ENCODE measurements around the gene LRP1B. TPM values are rescaled to one million over a fixed set of nuclear protein-coding genes. Genes with fewer than 3 reads are reported as not detected.
"Not testable (repeated sequence)": the region's sequence is repeated elsewhere in the genome, so short reads cannot be mapped to it uniquely, and the experiment has no call there.

LRP1B gene
- polyA plus RNA-seq, 1 donor: 1.1 TPM

DNA sequence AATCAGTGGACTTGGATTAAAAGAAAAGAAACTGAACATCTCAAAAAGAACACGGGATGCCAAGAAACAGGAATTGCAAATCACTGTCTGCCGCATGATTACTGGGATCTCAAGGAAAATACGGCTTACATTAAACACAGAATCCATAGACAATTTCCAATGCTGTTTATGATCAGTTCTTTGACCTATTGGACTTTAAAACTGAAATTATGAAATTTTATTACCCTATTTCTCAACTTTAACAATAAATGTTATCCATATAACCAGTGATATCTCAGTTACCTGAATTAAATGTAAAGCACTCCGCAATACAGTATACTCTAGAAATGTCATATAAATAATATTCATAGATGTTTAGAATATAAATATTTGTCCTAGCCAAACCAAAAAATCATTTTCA, 1793.8 kb downstream of the LRP1B start:
- no peak for DNase-seq

DNA sequence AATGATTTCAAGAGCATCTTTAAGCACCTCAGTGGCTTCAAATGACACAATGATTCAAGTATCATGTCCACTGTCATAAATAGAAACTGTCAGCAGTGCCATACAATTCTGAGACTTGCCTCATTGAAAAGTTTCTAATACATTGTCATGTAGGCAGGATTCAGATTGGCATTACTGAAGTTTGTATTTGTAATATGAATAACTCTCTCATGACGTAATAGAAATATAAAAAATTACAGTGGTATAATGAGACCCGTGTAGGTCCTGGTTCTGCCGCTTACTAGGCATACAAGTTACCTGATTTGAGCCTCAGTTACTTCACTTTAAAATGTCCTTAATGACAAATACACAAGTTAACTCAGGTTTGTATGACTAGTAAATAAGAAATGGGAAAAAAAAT, 1814.5 kb downstream of the LRP1B start:
- DNase-seq: no peak

- DNase-seq: no peak
Measured at GRCh38 chr2:140311905-140312304, 1818.9 kb downstream of the LRP1B start.

GRCh38 chr2:140308706-140309105, 1822.1 kb downstream of the LRP1B start:
- no peak for DNase-seq

DNA sequence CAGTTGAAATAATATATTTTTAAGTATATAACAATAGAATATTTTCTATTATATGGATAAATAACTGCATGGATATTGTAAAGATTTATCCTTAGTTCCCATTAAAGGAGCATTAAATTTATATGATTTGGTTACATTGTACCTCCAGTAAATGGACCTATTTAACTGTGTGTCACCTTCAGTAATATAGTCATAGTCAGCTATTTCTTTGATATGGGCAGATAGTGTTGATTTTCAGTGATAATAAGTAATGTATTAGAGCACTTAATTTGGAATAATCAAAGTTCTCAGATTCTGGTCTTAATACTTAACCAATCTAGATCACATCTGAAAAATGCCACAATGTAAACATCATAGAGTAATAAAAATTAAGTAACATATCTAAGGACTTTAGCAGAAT, 1823.3 kb downstream of the LRP1B start:
- no peak for DNase-seq

GRCh38 chr2:140295767-140296166, 1835.0 kb downstream of the LRP1B start:
- no peak for DNase-seq

- no peak for DNase-seq
Measured at GRCh38 chr2:140288726-140289125, 1842.1 kb downstream of the LRP1B start.

GRCh38 chr2:140288213-140288612, 1842.6 kb downstream of the LRP1B start:
- no peak for DNase-seq

- DNase-seq: no peak
Measured at GRCh38 chr2:140286377-140286776, 1844.4 kb downstream of the LRP1B start.

- not testable (repeated sequence) for DNase-seq
Measured at GRCh38 chr2:140277344-140277743, 1853.5 kb downstream of the LRP1B start.

DNA sequence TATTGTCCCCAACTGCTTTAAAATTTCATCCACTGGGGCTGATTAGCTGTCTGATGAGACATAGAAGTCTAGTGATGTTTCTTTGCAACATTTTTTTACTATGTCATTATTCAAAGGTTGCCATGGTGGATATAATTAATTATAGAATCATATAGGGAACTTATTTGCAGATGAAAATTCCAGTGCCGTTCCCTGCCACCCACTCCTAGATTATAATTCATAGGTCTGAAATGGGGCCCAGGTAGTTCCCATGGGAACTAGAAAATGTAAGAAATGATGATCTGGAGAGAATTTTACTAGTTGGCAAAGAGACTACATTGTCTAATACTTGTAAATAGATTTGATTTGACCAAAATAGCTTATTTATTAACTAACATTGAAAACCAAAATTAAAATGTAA, 1854.2 kb downstream of the LRP1B start:
- no peak for DNase-seq

DNA sequence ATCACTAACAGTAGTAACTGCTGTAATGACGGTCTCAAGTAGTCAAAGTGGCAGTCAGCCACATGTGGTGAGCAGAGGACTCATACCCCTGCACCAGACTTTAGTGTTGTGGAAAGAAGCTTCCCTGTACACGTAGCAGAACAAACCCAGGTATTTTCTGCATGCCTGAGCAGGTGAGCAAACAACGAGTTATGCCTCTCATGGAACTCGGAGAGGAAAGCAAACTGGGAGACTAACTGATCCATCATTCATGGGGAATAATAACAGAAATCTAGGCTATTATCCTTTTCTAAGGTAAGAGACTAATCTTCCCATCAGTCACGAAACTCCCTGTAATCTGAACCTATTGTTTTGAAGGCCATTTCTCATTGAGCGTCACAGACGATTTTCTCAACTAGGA, 1855.4 kb downstream of the LRP1B start:
- no peak for DNase-seq

DNA sequence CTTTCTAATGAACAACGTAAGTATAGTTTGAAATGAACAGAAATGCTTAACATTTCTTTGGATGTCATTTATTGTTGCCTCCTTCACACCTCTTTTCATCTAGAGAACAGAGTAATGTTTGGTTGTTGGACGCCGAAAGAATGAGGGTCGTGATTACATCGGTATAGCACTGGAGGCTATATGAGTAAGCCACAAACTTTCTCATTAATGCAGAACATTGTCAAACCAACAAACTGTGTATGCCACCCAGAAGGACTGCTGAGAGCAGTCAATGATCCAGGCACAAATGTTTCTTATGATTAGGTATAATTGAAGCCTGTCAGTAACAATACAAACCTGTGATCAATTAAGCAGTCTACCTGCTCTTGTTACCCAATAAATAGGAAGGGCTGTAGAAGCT, 1855.9 kb downstream of the LRP1B start:
- no peak for DNase-seq

GRCh38 chr2:140273958-140274357, 1856.9 kb downstream of the LRP1B start:
- no peak for DNase-seq

DNA sequence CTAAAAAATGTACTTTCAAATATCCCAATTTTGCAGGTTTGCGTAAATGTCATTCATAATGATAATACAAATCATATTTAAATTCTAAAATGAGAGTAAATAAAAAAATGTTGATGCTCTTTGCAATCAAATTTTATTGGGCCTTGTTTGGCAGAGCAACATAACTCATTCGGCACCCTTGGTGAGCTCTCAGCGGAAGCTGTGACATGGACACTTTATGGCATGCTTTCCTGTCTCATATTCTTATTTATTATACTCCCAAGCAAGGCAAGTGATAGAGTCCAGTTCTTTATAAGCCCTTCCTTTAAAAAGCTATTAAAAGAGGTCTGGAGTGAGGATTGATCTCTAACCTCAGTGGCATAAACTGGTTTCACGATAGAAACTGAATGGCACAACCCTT, 1857.4 kb downstream of the LRP1B start:
- no peak for DNase-seq

GRCh38 chr2:140270224-140270623, 1860.6 kb downstream of the LRP1B start:
- no peak for DNase-seq

DNA sequence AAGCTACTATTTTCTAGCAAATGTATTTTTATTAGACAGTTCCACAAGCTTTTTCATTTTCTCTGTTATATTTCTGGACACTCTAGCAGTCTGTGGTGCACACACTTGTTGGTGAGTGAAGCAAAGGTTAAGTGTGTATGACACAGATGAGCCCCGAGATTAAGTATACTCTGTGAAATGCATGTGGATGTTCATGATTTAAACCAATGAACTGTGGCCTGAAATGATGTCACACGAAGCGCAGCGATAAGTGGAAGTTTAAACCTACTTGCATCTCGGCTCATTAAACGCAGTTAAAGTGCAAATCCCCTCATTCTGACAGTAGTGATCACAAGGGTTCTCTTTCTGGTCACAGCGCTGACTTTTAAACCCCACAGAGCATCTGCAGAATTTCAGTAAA, 1861.8 kb downstream of the LRP1B start:
- DNase-seq: peak; percentile 11

GRCh38 chr2:140262908-140263307, 1867.9 kb downstream of the LRP1B start:
- DNase-seq: no peak

GRCh38 chr2:140257692-140258300, 1873.0 kb downstream of the LRP1B start:
- no peak for DNase-seq

DNA sequence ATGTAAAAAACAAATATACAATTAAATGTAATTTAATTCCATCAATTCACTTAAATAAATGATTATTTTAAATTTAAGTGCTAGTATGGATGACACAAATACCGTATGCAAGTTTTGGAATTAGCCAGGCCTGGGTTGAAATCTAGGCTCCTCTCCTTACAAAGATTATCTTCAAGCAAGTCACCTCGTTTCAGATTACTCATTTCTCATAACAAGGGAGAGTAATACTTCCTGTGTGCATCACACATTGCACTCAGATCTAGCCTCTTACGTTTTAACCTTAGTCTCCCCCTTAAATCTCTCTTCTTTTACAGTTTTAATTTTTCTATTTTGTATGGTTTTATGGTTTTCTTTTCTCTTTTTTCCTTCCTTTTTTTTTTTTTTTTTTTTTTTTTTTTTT, 1874.7 kb downstream of the LRP1B start:
- DNase-seq: no peak

GRCh38 chr2:140249821-140250220, 1881.0 kb downstream of the LRP1B start:
- DNase-seq: no peak

- no peak for DNase-seq
Measured at GRCh38 chr2:140248623-140249022, 1882.2 kb downstream of the LRP1B start.

DNA sequence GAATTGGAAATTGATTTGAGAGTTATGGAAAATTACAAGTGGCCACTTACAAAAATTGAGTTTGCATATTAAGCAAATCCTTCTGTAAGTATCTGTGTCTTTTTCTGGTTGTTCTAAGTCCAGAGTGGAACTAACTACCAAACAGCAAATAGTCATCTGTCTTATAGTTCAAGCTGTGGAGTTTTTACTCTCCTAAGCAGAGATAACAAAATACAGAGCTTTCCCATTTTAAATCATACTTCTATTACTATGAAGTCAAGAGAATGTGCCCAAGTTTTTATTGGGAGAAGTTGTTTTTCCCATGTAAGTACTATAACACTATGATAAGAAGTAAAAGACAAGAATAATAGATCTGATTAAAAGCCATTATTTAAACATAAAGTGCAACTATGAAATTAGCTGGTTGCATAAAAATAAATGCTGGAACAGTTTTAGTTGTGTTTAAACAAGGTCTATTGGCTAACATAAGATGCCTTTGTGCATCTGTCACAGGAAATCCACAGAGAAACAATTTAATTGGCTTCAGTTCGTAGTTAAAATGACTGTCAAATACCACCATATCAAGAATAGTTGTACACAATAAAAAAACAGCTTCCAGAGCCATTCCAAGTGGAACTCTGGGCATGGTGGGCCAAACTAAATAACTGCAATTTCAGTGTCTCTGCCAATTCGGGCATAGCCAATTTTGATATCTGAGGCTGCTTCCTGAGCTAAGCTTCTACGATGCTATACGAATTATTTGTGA, 1883.2 kb downstream of the LRP1B start:
- no peak for DNase-seq

DNA sequence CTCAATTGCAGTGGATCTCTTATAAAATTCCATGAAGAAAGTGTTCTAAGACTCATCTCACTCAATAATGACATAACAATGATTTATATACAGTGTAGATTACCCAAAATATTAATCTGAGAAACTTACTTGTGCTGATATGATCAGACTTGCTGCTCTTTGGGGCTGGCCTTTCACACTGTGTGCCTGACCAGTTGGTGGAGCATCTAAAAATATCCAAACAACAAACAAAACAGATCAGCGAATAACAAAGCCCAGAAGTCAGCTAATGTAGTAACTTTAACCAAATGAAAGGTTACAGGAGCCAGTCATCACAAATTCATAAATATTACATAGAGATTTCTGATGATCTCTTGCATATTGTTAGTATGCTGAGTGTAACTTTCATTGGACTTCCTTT, 1883.9 kb downstream of the LRP1B start:
- no peak for DNase-seq
